Neural progenitor cell (in vitro differentiated cells): ENCODE data around the gene FIG4.

Source experiments
- EZH2 ChIP-seq: fragments of 200-600 bp; sonication (generic); IDR thresholded peaks from 2 replicates; pipeline ENCODE4 v1.6.1; 2017; ENCODE audit warnings: antibody characterized with exemption, mild to moderate bottlenecking, moderate library complexity
- EZH2phosphoT487 ChIP-seq: fragments of 200-600 bp; sonication (generic); IDR thresholded peaks from 2 replicates; pipeline ENCODE4 v1.6.1; 2017; ENCODE audit warnings: antibody characterized with exemption
- TF ChIP-seq, protein P1 (sequence below): fragments of 200-600 bp; sonication (generic); IDR thresholded peaks from 2 replicates; pipeline ENCODE4 v1.5.1; 2017; ENCODE audit warnings: antibody characterized with exemption, mild to moderate bottlenecking

DNA sequence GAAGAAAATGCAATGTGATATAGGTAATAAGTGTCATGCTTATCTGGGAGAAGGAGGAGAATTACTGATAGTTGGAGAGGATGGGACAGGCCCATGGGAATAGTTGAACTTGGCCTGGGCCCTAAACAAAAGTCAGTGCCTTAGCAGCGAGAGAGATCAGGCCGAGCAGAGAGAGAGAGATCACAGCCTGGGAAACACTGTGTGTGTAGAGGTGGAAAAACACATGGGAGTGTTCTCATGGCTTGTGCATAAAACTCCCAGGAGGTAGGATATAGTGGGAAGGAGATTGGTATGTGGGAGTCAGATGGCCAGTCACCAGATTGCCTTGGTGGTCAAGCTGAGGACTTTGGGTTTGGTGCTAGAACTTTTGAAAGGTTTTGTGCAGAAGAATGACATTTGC lies 47.6 kb downstream of the FIG4 start:
- TF ChIP-seq, protein P1, sequence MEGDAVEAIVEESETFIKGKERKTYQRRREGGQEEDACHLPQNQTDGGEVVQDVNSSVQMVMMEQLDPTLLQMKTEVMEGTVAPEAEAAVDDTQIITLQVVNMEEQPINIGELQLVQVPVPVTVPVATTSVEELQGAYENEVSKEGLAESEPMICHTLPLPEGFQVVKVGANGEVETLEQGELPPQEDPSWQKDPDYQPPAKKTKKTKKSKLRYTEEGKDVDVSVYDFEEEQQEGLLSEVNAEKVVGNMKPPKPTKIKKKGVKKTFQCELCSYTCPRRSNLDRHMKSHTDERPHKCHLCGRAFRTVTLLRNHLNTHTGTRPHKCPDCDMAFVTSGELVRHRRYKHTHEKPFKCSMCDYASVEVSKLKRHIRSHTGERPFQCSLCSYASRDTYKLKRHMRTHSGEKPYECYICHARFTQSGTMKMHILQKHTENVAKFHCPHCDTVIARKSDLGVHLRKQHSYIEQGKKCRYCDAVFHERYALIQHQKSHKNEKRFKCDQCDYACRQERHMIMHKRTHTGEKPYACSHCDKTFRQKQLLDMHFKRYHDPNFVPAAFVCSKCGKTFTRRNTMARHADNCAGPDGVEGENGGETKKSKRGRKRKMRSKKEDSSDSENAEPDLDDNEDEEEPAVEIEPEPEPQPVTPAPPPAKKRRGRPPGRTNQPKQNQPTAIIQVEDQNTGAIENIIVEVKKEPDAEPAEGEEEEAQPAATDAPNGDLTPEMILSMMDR = no peak
- TF ChIP-seq EZH2 (no peak), EZH2phosphoT487 (no peak)
